HFFc6 (cell line): ENCODE data around the gene ZNF813. TPM values are rescaled to one million over a fixed set of nuclear protein-coding genes. Genes with fewer than 3 reads are reported as not detected.

ENCODE experiments used
- total RNA-seq, 6 experiments: library from RNA; stranded (reverse); fragmentation: NEBNext Ultra II Directional; extraction: Animal tissue kit (Norgen Biotek cat#: 25700); gene quantifications; 2 replicates in 1 of 6; 3 replicates in 5 of 6; pipeline ENCODE4 v1.2.3, GENCODE V29; 2021

ZNF813 gene
- total RNA-seq, 6 experiments from 2014 or later: 2.0 to 6.4 (median 3.4) TPM

Other genes with a start within 250 kb of the ZNF813 start
- 10 to 100 TPM in 4 of 6 experiments, 1 to 10 TPM in 2; 7.6 to 17.1 (median 14.9) TPM for gene ZNF677, start 212.9 kb upstream of the ZNF813 start, total RNA-seq
- gene VN1R2, start 209.4 kb upstream of the ZNF813 start, total RNA-seq: not detected
- not detected for gene VN1R4, start 200.0 kb upstream of the ZNF813 start, total RNA-seq
- gene ZNF845, start 134.0 kb upstream of the ZNF813 start, total RNA-seq: 1 to 10 TPM; 4.0 to 4.5 (median 4.2) TPM
- 1 to 10 TPM; 2.5 to 5.3 (median 3.9) TPM for gene ZNF525, start 102.0 kb upstream of the ZNF813 start, total RNA-seq
- gene ZNF765, start 72.6 kb upstream of the ZNF813 start, total RNA-seq: 1 to 10 TPM; 4.3 to 5.4 (median 5.1) TPM
- 10 to 100 TPM in 3 of 6 experiments, 1 to 10 TPM in 3; 9.5 to 11.1 (median 10.0) TPM for gene ZNF761, start 35.7 kb upstream of the ZNF813 start, total RNA-seq
- gene ZNF331, start 70.4 kb downstream of the ZNF813 start, total RNA-seq: 10 to 100 TPM in 4 of 6 experiments, 1 to 10 TPM in 2; 9.8 to 13.0 (median 11.3) TPM
- gene DPRX, start 164.3 kb downstream of the ZNF813 start, total RNA-seq: not detected